ENCODE measurements around the gene VWA7.

VWA7 gene

GRCh38 chr6:31728767-31729514 is 48.2 kb downstream of the VWA7 start, which contains the start of gene DDAH2:
Gene DDAH2 (minus strand): TSS chr6:31729299. CDS start chr6:31729161, 138 bp downstream.
- DNase-seq, result no peak

- DNase-seq, result no peak
Measured at GRCh38 chr6:31727717-31728671, 49.1 kb downstream of the VWA7 start.

- no peak for DNase-seq
Measured at GRCh38 chr6:31727034-31727716, 50.0 kb downstream of the VWA7 start.

- no peak for DNase-seq
Measured at GRCh38 chr6:31725502-31726350, 51.4 kb downstream of the VWA7 start.

- DNase-seq, result no peak
Measured at GRCh38 chr6:31723980-31724691, 53.0 kb downstream of the VWA7 start.

- no peak for DNase-seq
Measured at GRCh38 chr6:31723245-31723979, 53.7 kb downstream of the VWA7 start, which contains the start of gene MPIG6B. Gene MPIG6B (plus strand): TSS chr6:31723373. CDS start chr6:31723384, 11 bp downstream.

GRCh38 chr6:31722173-31722572 is 55.0 kb downstream of the VWA7 start:
- DNase-seq, result no peak

- DNase-seq, result no peak
Measured at GRCh38 chr6:31721351-31722020, 55.6 kb downstream of the VWA7 start, which contains the start of gene LY6G6C. Gene LY6G6C (minus strand): TSS chr6:31721746. CDS start chr6:31721679, 67 bp downstream.

GRCh38 chr6:31720196-31720770 is 56.8 kb downstream of the VWA7 start:
- DNase-seq, result no peak

GRCh38 chr6:31719001-31719400 is 58.1 kb downstream of the VWA7 start:
- no peak for DNase-seq

GRCh38 chr6:31718265-31718664 is 58.9 kb downstream of the VWA7 start:
- no peak for DNase-seq

GRCh38 chr6:31717499-31718222 is 59.5 kb downstream of the VWA7 start:
- no peak for DNase-seq
